Panc1 (cell line): ENCODE results near the gene SHMT1. TPM values are rescaled to one million over a fixed set of nuclear protein-coding genes. Genes with fewer than 3 reads are reported as not detected.

ENCODE experiments used
- ATAC-seq: fragments of 200-7000 bp; cut with Tn5 transposase; 2 replicates; pipeline ENCODE4 v1.9.1; 2020; ENCODE audit warnings: mild to moderate bottlenecking, moderate library complexity
- BruUV-seq: library from RNA; stranded (reverse); fragments of 400-500 nt; replicated peaks from 2 replicates; lab custom pipeline; 2021; lab: Mats Ljungman, UMichigan
- CTCF ChIA-PET: fragments of 300-600 bp; sonication (Branson Sonifier 250); formaldehyde crosslinking; loops from one replicate; lab custom pipeline; 2022; ENCODE audit warnings: antibody characterized with exemption; lab: Charles Lee
- POLR2A ChIA-PET: fragments of 300-600 bp; sonication (Branson Sonifier 250); formaldehyde crosslinking; loops from one replicate; lab custom pipeline; 2022; ENCODE audit warnings: antibody characterized with exemption; lab: Charles Lee
- DNase-seq: peaks from one replicate; pipeline ENCODE4 v3.0.0-alpha.2; 2010; ENCODE audit warnings: low read depth, low spot score
- H3K27ac ChIP-seq: 2 replicates; pipeline ENCODE4 v1.5.1; 2011; ENCODE audit warnings: mild to moderate bottlenecking, low read length, inconsistent platforms
- H3K27me3 ChIP-seq: fragments of 200-500 bp; sonication (Bioruptor generic); 2 replicates; pipeline ENCODE4 v1.6.0; 2014; ENCODE audit warnings: low read length, inconsistent platforms; ENCODE audit not compliant: control insufficient read depth, insufficient read depth
- H3K36me3 ChIP-seq: fragments of 200-500 bp; sonication (Bioruptor generic); 2 replicates; pipeline ENCODE4 v1.5.1; 2014; ENCODE audit warnings: inconsistent platforms, mild to moderate bottlenecking, low read length, moderate library complexity; ENCODE audit not compliant: control insufficient read depth, insufficient read depth
- H3K4me1 ChIP-seq: 2 replicates; pipeline ENCODE4 v1.5.1; 2011; ENCODE audit warnings: inconsistent platforms, mild to moderate bottlenecking, low read length, moderate library complexity; ENCODE audit not compliant: control insufficient read depth, insufficient read depth
- H3K4me3 ChIP-seq, 2 experiments: 2 replicates each; pipeline ENCODE4 v1.5.1; 2011 to 2012; ENCODE audit warnings: low read depth in 2 of 2, low read length in 2 of 2, mild to moderate bottlenecking in 2 of 2, inconsistent platforms in 1 of 2, moderate library complexity in 1 of 2
- H3K9me3 ChIP-seq: fragments of 200-500 bp; sonication (Bioruptor generic); 2 replicates; pipeline ENCODE4 v1.5.1; 2014; ENCODE audit warnings: low read depth, mild to moderate bottlenecking, inconsistent platforms, low read length, moderate library complexity; ENCODE audit not compliant: control insufficient read depth, insufficient read depth
- POLR2AphosphoS5 ChIP-seq: IDR thresholded peaks from 2 replicates; pipeline ENCODE4 v1.6.1; 2012; ENCODE audit warnings: mild to moderate bottlenecking, low read depth, low read length, moderate library complexity
- SIN3A ChIP-seq: IDR thresholded peaks from 2 replicates; pipeline ENCODE4 v1.6.1; 2012; ENCODE audit warnings: low read depth, mild to moderate bottlenecking, low read length, moderate library complexity, borderline replicate concordance; ENCODE audit not compliant: insufficient read depth
- TCF7L2 ChIP-seq: IDR thresholded peaks from 2 replicates; pipeline ENCODE4 v1.6.1; 2011; ENCODE audit warnings: mild to moderate bottlenecking, low read depth, low read length, inconsistent platforms
- in situ Hi-C: cut with HindIII; loops from 2 replicates; pipeline ENCODE4 v1.10.0; 2016; ENCODE audit warnings: low sequenced_read_pairs, low pct_unique_long_range_greater_than_20kb
- intact Hi-C: fragments of 100-400 bp; cut with micrococcal nuclease; formaldehyde crosslinking; loops from one replicate; pipeline ENCODE4 v1.10.0; 2022; ENCODE audit not compliant: unreplicated experiment
- total RNA-seq: library from RNA; stranded (reverse); gene quantifications from one replicate; pipeline ENCODE4 v1.2.1, GENCODE V29; 2021; ENCODE audit not compliant: unreplicated experiment
- TF ChIP-seq, protein P1 (sequence below): fragments of 450-650 bp; IDR thresholded peaks from 2 replicates; pipeline ENCODE4 v1.5.1; 2017; ENCODE audit warnings: mild to moderate bottlenecking
- TF ChIP-seq, protein P2 (sequence below), 2 experiments: IDR thresholded peaks; 2 replicates each; pipeline ENCODE4 v1.6.1; 2011 to 2012; ENCODE audit warnings: low read depth in 2 of 2, control low read depth in 1 of 2, low read length in 1 of 2, mild to moderate bottlenecking in 1 of 2, moderate library complexity in 1 of 2; ENCODE audit not compliant: insufficient read depth in 1 of 2

Gene SHMT1
- total RNA-seq, 1 experiment from 2014 or later, result 21.7 TPM

DNA sequence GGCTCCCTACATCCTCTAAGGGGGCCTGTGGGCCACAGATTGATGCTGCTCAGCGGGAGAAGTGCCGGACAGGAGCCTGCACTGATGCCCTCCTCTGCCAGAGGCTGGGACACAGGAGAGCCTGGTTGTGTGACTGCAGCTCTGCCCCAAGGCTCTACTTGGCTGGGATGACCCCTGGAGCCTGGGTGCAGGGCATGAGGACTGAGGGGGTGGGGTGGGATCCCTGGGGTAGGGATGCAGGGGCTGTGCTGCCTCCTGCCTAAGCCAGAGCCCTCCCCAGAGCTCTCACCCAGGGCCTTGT, 14.8 kb upstream of the SHMT1 start:
- ATAC-seq (no peak), DNase-seq (no peak)
- ChIA-PET CTCF (no interaction called here), POLR2A (no interaction called here)
- in situ Hi-C loops (no loop called here), intact Hi-C loops (no loop called here)
- TF ChIP-seq SIN3A, result no peak
- TF ChIP-seq, protein P1, sequence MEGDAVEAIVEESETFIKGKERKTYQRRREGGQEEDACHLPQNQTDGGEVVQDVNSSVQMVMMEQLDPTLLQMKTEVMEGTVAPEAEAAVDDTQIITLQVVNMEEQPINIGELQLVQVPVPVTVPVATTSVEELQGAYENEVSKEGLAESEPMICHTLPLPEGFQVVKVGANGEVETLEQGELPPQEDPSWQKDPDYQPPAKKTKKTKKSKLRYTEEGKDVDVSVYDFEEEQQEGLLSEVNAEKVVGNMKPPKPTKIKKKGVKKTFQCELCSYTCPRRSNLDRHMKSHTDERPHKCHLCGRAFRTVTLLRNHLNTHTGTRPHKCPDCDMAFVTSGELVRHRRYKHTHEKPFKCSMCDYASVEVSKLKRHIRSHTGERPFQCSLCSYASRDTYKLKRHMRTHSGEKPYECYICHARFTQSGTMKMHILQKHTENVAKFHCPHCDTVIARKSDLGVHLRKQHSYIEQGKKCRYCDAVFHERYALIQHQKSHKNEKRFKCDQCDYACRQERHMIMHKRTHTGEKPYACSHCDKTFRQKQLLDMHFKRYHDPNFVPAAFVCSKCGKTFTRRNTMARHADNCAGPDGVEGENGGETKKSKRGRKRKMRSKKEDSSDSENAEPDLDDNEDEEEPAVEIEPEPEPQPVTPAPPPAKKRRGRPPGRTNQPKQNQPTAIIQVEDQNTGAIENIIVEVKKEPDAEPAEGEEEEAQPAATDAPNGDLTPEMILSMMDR, result no peak
- TF ChIP-seq POLR2AphosphoS5, result no peak
- TF ChIP-seq, protein P2, sequence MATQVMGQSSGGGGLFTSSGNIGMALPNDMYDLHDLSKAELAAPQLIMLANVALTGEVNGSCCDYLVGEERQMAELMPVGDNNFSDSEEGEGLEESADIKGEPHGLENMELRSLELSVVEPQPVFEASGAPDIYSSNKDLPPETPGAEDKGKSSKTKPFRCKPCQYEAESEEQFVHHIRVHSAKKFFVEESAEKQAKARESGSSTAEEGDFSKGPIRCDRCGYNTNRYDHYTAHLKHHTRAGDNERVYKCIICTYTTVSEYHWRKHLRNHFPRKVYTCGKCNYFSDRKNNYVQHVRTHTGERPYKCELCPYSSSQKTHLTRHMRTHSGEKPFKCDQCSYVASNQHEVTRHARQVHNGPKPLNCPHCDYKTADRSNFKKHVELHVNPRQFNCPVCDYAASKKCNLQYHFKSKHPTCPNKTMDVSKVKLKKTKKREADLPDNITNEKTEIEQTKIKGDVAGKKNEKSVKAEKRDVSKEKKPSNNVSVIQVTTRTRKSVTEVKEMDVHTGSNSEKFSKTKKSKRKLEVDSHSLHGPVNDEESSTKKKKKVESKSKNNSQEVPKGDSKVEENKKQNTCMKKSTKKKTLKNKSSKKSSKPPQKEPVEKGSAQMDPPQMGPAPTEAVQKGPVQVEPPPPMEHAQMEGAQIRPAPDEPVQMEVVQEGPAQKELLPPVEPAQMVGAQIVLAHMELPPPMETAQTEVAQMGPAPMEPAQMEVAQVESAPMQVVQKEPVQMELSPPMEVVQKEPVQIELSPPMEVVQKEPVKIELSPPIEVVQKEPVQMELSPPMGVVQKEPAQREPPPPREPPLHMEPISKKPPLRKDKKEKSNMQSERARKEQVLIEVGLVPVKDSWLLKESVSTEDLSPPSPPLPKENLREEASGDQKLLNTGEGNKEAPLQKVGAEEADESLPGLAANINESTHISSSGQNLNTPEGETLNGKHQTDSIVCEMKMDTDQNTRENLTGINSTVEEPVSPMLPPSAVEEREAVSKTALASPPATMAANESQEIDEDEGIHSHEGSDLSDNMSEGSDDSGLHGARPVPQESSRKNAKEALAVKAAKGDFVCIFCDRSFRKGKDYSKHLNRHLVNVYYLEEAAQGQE (IDR thresholded peaks at IDR 0.05; ENCODE audit: insufficient read depth in 1 of 2, low read depth in 2 of 2, low read length in 1 of 2), result no peak
- no peak for TF ChIP-seq TCF7L2
- Histone ChIP-seq H3K9me3 (no peaks in the 10 kb centered on the region), H3K4me3 (no peak overlapping the region), H3K4me1 (no peaks in the 10 kb centered on the region), H3K36me3 (no peaks in the 10 kb centered on the region), H3K27ac (no peak overlapping the region), H3K27me3 (no peaks in the 10 kb centered on the region)
- no TSS peak for BruUV-seq

DNA sequence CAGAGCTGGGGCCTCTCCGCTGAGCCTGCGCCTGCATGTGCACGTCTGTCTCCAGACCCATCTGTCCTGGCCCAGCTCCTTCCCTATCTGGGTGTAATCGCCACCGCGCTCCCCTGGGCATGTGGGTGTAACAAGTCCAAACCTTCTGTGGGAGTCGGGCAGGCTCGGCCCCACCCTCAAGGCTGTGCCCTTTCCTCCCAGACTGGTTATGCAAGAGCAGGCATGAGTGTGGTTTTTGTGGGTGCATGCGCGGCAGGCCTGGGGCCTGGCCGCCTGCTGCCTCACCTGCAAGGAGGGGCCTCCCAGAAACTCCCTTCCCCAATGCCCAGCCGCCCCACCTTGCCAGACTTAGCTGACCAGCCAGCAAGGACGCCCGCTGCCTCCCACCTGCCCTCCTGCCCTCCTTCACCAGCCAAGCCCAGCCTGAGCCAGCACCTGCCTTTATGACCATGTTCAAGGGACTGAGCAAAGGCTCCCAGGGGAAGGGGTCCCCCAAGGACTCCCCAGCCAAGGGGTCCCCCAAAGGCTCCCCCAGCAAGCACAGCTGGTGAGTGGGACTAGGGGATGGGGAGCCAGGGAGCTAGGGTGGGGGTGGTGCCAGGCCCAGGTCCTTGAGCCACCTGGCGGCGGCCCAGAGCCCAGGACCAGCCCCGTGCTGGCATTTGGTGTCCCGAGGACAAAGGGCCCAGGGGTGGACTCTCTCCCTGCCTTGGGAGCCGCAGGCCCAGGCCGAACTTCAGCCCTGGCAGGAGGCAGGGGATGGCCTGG, 14.3 kb upstream of the SHMT1 start, which contains the start of gene EVPLL:
TSS of gene EVPLL (plus strand) at position 342 of the 768 bp plus-strand sequence. CDS start 3,160 bp downstream, outside the sequence.
- no peaks in the 10 kb centered on the region for H3K27me3 ChIP-seq
- H3K4me1 ChIP-seq, result no peaks in the 10 kb centered on the region
- intact Hi-C loops, result no loop called here
- TF ChIP-seq, protein P2 (IDR thresholded peaks at IDR 0.05; ENCODE audit: insufficient read depth in 1 of 2, low read depth in 2 of 2, low read length in 1 of 2), result no peak
- TF ChIP-seq TCF7L2, result no peak
- no peak for TF ChIP-seq SIN3A
- TF ChIP-seq, protein P1, result no peak
- TF ChIP-seq POLR2AphosphoS5, result no peak
- no peaks in the 10 kb centered on the region for H3K9me3 ChIP-seq
- no peak within 1 kb of the TSS for H3K27ac ChIP-seq
- no TSS peak for BruUV-seq
- H3K36me3 ChIP-seq, result no peaks in the 10 kb centered on the region
- DNase-seq, result no peak
- no peak for ATAC-seq
- H3K4me3 ChIP-seq, result no peak within 1 kb of the TSS
- POLR2A ChIA-PET, result no interaction called here
- CTCF ChIA-PET, result no interaction called here
- in situ Hi-C loops, result no loop called here
